NT2/D1 (cell line): Measurements from ENCODE around the gene NEO1.

Experiments used
- DNase-seq: peaks from one replicate; pipeline ENCODE4 v3.0.0-alpha.2; 2011; ENCODE audit warnings: low read depth, low spot score
- H3K27me3 ChIP-seq: 2 replicates; pipeline ENCODE4 v1.6.0; 2011; ENCODE audit warnings: mild to moderate bottlenecking; ENCODE audit not compliant: insufficient read length, insufficient read depth
- H3K36me3 ChIP-seq: 2 replicates; pipeline ENCODE4 v1.6.1; 2011; ENCODE audit warnings: mild to moderate bottlenecking, low read length, mixed read lengths; ENCODE audit not compliant: insufficient read depth, insufficient read length
- H3K4me1 ChIP-seq: 2 replicates; pipeline ENCODE4 v1.5.1; 2011; ENCODE audit not compliant: insufficient read depth, insufficient read length
- H3K4me3 ChIP-seq: 2 replicates; pipeline ENCODE4 v1.5.1; 2011; ENCODE audit warnings: low read depth; ENCODE audit not compliant: insufficient read length
- H3K9ac ChIP-seq: 2 replicates; pipeline ENCODE4 v1.6.0; 2011; ENCODE audit warnings: low read depth; ENCODE audit not compliant: insufficient read length
- H3K9me3 ChIP-seq: 2 replicates; pipeline ENCODE4 v1.5.1; 2011; ENCODE audit warnings: mild to moderate bottlenecking, low read length; ENCODE audit not compliant: insufficient read depth
- SUZ12 ChIP-seq: IDR thresholded peaks from 2 replicates; pipeline ENCODE4 v1.6.1; 2011; ENCODE audit not compliant: insufficient read length, insufficient read depth; ENCODE audit errors: extremely low read depth
- YY1 ChIP-seq: IDR thresholded peaks from 2 replicates; pipeline ENCODE4 v1.6.1; 2011; ENCODE audit not compliant: insufficient read length, insufficient read depth
- ZNF274 ChIP-seq: IDR thresholded peaks from 2 replicates; pipeline ENCODE4 v1.6.1; 2011; ENCODE audit warnings: mild to moderate bottlenecking, low read depth, low read length

Gene NEO1

GRCh38 chr15:73254598-73254997 lies 202.3 kb downstream of the NEO1 start:
- no peak overlapping the region for H3K4me3 ChIP-seq
- TF ChIP-seq YY1 (no peak), ZNF274 (no peak), SUZ12 (no peak)
- no peak for DNase-seq
- H3K27me3 ChIP-seq, result no peaks in the 10 kb centered on the region
- H3K9ac ChIP-seq, result no peak overlapping the region
- no peaks in the 10 kb centered on the region for H3K9me3 ChIP-seq
- no peaks in the 10 kb centered on the region for H3K4me1 ChIP-seq
- peaks cover 18% of the 10 kb centered on the region for H3K36me3 ChIP-seq

GRCh38 chr15:73258271-73259108 lies 206.2 kb downstream of the NEO1 start:
- no peaks in the 10 kb centered on the region for H3K4me1 ChIP-seq
- no peak for DNase-seq
- no peak overlapping the region for H3K9ac ChIP-seq
- no peaks in the 10 kb centered on the region for H3K27me3 ChIP-seq
- peaks cover 24% of the 10 kb centered on the region for H3K36me3 ChIP-seq
- H3K9me3 ChIP-seq, result no peaks in the 10 kb centered on the region
- no peak for TF ChIP-seq SUZ12
- no peak for TF ChIP-seq ZNF274
- no peak for TF ChIP-seq YY1
- H3K4me3 ChIP-seq, result no peak overlapping the region

GRCh38 chr15:73264881-73265280 lies 212.6 kb downstream of the NEO1 start:
- Histone ChIP-seq H3K9me3 (no peaks in the 10 kb centered on the region), H3K4me1 (no peaks in the 10 kb centered on the region), H3K4me3 (no peak overlapping the region), H3K36me3 (peaks cover 17% of the 10 kb centered on the region), H3K9ac (no peak overlapping the region), H3K27me3 (no peaks in the 10 kb centered on the region)
- no peak for DNase-seq
- TF ChIP-seq YY1, result no peak
- TF ChIP-seq ZNF274, result no peak
- no peak for TF ChIP-seq SUZ12

- Histone ChIP-seq H3K4me1 (no peaks in the 10 kb centered on the region), H3K27me3 (no peaks in the 10 kb centered on the region), H3K9me3 (no peaks in the 10 kb centered on the region), H3K36me3 (peaks cover 20% of the 10 kb centered on the region), H3K9ac (no peak overlapping the region), H3K4me3 (no peak overlapping the region)
- TF ChIP-seq SUZ12, result no peak
- DNase-seq, result peak; percentile 48
Measured at GRCh38 chr15:73265536-73266153, 213.4 kb downstream of the NEO1 start.

GRCh38 chr15:73268457-73268856 lies 216.2 kb downstream of the NEO1 start:
- TF ChIP-seq YY1 (no peak), ZNF274 (no peak), SUZ12 (no peak)
- Histone ChIP-seq H3K4me3 (no peak overlapping the region), H3K9ac (no peak overlapping the region), H3K27me3 (no peaks in the 10 kb centered on the region), H3K4me1 (no peaks in the 10 kb centered on the region), H3K9me3 (no peaks in the 10 kb centered on the region), H3K36me3 (peaks cover 29% of the 10 kb centered on the region)
- no peak for DNase-seq

- Histone ChIP-seq H3K4me1 (no peaks in the 10 kb centered on the region), H3K4me3 (no peak overlapping the region), H3K9me3 (no peaks in the 10 kb centered on the region), H3K9ac (no peak overlapping the region), H3K27me3 (no peaks in the 10 kb centered on the region), H3K36me3 (peaks cover 33% of the 10 kb centered on the region)
- no peak for DNase-seq
- TF ChIP-seq YY1 (no peak), SUZ12 (no peak), ZNF274 (no peak)
Measured at GRCh38 chr15:73270366-73271097, 218.3 kb downstream of the NEO1 start.

GRCh38 chr15:73273181-73274002 lies 221.1 kb downstream of the NEO1 start:
- H3K27me3 ChIP-seq, result no peaks in the 10 kb centered on the region
- H3K36me3 ChIP-seq, result peaks cover 26% of the 10 kb centered on the region
- H3K9ac ChIP-seq, result no peak overlapping the region
- H3K4me3 ChIP-seq, result no peak overlapping the region
- H3K9me3 ChIP-seq, result no peaks in the 10 kb centered on the region
- DNase-seq, result peak; percentile 50
- no peak for TF ChIP-seq ZNF274
- TF ChIP-seq YY1, result no peak
- TF ChIP-seq SUZ12, result no peak
- no peaks in the 10 kb centered on the region for H3K4me1 ChIP-seq
